GM12892 (cell line): ENCODE results near the gene MYH10.

Experiments
- POLR2A ChIP-seq: IDR thresholded peaks from 2 replicates; pipeline ENCODE4 v1.6.1; 2011; ENCODE audit warnings: low read depth, low read length, control low read depth
- POLR2AphosphoS5 ChIP-seq: IDR thresholded peaks from 2 replicates; pipeline ENCODE4 v1.6.1; 2011; ENCODE audit warnings: low read depth, low read length, control low read depth
- TAF1 ChIP-seq: IDR thresholded peaks from 2 replicates; pipeline ENCODE4 v1.6.1; 2011; ENCODE audit warnings: low read depth, mild to moderate bottlenecking, control low read depth, low read length, borderline replicate concordance

- TF ChIP-seq POLR2AphosphoS5 (no peak), POLR2A (no peak), TAF1 (no peak)
These were observed 39.9 kb upstream of the MYH10 start for GRCh38 chr17:8670421-8670820.
